HG02870 (cell line): ENCODE results near the gene UQCRHL.
"Not testable (repeated sequence)": the region's sequence is repeated elsewhere in the genome, so short reads cannot be mapped to it uniquely, and the experiment has no call there.

Experiments
- ATAC-seq: cut with Tn5 transposase; IDR thresholded peaks from one replicate; pipeline ENCODE4 v1.9.1; 2021; ENCODE audit warnings: mild to moderate bottlenecking, moderate library complexity; ENCODE audit not compliant: unreplicated experiment

UQCRHL gene

DNA sequence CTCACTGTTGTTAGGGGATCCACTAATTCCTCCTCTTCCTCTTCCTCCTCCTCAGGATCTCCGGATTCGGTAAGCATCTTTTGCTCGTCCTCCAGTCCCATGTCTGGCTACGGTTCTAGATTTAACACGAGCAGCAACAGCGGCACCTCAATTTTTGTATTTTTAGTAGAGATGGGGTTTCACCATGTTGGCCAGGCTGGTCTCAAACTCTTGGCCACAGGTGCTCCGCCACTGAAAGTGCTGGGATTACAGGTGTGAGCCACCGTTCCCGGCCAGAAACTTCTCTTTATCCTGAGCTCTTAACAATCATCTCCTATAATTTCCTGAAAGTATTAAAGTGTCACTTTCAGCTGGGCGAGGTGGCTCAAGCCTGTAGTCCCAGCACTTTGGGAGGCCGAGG, at the start of gene UQCRHL:
TSS of gene UQCRHL (minus strand) at position 101 of the 400 bp plus-strand sequence. CDS start at position 101, 0 bp downstream.
- not testable (repeated sequence) for ATAC-seq

DNA sequence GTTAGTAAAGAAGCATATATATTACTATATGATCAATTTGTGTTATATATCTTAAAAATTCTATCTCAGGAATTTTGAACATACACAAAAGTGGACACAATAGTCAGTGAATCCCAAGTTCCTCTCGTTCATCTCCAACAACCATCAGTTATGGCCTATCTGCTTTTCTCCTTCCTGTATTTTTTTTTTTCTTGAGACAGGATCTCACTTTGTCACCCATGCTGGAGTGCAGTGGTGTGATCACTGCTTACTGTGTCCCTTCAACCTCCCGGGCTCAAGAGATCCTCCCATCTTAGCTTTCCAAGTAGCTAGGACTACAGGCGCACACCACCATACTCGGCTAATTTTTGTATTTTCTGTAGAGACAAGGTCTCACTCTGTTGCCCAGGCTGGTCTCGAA, 49.4 kb upstream of the UQCRHL start:
- no peak for ATAC-seq

DNA sequence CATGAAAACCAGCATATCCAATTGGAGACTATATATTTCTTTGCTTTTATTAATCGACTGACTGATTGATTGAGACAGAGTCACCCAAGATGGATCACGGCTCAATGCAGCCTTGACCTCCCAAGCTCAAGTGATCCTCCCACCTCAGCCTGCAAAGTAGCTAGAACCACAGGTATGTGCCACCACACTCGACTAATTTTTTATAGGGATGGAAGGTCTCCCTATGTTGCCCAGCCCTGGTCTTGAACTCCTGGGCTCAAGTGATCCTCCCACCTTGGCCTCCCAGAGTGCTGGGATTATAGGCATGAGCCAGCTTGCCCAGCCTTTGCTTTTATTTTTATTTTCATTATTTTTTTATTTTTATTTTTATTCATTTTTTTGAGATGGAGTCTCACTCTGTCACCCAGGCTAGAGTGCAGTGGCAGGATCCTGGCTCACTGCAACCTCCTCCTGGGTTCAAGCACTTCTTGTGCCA, 45.4 kb upstream of the UQCRHL start:
- no peak for ATAC-seq

DNA sequence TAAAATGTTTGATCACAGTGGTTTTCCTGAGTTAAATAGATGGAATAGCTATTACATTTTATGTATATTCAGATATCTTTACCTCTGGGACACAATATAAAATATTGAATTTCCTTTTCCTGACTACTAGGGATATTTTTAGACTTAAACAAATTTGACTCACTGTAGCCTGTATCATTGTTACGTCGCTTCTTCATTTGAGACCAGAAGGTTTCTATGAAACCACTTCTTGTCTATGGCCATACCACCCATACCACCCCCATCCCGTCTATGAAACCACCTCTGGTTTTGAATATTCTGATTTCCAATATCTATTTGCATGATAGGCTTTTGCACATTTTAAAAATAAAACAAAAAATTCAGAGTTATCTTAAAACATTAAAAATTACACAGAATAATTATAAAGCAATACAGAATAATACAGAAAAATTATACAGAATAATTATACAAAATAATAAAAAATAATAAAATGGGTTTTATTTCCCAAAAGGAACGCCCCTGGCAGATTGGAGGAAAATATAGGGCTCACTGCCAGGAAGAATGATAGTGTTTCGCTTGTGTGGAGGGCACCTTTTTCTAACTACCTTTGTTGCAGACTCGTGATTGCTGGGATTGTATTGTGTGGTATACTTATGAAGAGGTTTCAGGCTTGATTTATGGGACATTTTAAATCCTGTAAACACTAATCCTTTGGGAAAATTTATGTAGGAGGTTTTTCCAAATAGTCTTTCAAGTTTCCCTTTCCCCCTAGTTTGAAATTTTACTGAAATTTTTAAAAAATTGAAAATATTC, 44.8 kb upstream of the UQCRHL start:
- ATAC-seq: no peak

DNA sequence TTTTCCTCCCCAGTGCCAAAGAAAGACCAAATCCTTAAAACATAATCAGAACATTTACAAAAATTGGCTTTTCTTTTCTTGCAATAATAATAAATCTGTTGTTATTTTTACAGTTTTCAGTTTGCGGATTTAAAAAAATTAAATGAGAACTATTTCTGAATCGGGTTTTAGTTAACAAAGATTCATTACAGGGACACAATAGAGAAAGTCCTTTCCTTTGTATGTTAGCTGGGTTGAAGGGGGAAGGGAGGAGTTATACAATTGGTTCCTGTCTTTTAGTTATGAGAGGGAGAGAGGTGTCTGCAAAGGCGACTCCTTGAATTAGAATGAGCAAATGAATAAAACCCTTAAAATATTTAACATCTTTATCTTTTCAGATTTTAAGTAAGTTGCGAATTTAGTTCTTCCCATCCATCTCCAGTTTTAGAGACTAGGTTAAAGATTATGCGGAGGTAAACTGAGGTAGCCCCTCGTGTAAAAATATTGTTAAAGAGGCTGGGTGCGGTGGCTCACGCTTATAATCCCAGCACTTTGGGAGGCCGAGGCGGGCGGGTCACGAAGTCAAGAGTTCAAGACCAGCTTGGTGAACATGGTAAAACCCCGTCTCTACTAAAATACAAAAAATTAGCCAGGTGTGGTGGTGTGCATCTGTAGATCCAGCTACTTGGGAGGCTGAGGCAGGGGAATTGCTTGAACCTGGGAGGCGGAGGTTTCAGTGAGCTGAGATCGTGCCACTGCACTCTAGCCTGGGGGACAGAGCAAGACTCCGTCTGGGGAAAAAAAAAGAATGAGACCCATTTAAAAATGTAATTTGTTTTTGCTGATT, 44.0 kb upstream of the UQCRHL start:
- ATAC-seq: no peak

DNA sequence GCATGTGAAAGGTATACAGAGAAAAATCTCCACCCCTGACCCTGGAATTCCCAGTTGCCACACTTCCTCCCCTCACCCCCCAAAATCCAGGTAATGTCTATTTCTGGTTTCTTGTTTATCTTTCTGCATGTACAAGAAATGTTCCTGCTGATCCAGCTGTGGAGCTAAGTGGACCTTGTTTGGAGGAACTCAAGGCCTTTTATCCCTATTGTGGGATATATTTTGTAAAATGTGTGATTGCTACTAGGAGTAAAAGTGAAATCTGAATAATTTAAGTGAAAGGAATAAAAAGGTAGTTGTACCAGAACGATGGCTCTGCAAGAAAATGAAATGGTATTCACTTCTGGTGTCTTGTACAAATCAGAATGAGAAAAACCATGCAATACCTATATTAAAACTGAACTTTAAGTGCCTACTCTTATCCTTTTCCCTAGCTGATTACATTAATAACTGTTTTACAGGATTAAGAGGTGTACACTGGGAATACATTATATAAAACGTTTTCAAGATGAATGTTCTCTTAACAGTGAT, 43.1 kb upstream of the UQCRHL start:
- no peak for ATAC-seq

DNA sequence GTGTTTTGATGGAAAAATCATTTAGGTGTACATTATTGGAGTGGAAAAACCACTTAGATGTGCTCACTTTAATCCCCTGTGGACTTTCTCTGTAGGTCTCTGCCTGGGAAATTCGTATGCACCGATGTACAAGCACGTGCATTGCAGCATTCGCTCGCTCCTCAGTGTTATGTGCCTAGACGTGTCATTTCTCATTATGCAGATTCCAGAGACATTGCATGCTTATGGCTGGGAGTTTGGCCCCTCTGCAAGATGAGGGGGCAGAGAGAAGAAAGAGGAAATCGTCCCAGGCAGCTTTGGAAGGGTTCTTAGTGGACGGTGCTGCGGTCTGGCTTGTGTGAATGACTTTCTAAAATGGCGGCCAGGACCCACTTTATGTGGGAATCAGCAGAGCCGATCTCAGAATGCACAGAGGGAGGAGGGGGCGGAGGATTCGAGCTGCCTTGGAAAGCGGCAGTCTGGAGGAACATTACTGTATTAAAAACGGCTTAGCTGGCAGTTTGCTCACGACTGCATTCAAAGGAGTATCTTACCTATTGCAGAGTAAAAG, 42.4 kb upstream of the UQCRHL start:
- ATAC-seq: no peak

DNA sequence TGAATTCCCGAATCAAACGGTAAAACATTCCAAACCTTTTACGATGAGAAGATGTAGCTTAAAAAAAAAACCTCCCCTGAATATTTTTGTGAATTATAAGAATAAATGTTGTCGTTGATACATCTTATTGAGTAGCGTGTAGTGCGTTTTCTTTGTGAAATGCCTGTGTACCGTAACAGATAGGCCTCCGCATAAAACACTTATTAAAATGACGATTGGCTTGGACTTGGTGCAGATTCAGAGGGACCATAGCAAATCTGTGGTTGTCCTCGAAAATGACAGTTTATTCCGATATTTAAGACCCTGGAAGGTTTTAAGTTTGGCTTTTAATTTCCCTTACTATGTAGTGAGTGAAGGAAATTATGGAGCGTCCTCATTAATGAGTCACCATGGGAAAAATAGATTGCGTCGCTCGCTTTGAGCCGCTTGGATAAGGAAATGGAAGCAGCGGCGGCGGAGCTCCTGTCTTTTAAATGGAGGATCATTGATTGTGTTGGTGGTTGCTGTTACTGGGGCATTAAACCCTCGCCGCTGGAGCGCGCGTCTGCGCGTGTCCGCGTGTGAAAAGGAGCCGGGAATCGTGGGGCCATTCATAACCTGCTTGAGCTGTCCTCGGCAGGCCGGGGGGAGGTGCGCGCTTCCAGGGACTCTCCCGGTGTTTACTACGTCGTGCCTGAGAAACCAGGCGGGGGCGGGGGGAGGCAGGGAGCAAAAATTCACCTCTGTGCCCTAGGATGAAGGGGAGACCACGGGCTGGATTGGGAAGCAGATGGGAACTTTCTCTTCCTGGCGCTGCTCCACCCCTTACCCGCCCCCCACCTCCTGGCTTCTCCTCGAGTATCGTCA, 41.7 kb upstream of the UQCRHL start:
- no peak for ATAC-seq

DNA sequence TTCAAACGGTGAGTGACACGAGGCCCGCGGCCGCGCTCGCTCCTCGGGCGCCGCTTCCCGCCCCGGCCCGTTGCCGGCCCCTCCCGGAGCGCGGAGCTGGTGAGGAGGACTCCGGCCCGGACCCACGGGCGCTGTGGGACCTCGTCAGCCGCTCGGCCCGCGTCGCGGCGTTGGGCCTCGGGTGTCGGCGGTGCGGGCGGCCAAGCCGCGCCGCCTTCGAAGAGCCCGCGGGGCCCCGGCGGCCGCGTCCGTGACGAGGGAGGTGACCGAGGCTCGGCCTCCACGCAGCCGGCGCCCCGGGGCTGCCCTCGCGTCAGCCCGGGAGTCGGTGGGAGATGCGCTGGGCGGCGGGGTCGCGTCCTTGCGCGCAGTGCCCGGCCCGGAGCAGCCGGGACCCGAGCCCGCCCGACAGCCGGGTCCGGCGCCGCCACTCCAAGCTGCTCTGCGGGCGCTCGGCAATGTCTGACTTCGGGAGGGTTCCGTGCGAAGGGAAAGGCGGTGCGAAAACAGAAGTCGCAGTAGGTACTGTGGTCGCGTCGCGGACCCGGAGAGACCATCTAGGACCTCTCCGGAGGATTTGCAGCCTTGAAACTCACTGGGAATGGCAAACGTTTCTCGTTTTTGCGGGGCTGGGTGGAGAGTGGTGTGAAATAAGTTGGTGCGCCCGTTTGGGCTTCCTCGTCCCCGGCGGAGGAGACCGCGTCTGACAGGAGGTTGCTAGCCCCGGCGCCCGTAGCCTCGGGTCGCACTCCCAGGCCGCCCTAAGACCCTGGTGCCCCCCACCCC, 40.9 kb upstream of the UQCRHL start:
- peak; percentile 9 for ATAC-seq

DNA sequence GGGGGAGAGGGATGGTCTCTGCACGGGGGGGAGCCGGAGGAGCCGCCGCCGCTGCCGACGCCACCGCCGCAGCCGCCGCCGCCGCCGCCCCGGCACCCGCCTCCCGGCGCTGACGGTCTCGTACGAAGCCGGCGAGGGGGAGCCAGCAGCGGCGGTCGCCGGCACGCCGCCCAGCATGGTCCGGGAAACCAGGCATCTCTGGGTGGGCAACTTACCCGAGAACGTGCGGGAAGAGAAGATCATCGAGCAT, 40.4 kb upstream of the UQCRHL start:
- ATAC-seq: no peak

DNA sequence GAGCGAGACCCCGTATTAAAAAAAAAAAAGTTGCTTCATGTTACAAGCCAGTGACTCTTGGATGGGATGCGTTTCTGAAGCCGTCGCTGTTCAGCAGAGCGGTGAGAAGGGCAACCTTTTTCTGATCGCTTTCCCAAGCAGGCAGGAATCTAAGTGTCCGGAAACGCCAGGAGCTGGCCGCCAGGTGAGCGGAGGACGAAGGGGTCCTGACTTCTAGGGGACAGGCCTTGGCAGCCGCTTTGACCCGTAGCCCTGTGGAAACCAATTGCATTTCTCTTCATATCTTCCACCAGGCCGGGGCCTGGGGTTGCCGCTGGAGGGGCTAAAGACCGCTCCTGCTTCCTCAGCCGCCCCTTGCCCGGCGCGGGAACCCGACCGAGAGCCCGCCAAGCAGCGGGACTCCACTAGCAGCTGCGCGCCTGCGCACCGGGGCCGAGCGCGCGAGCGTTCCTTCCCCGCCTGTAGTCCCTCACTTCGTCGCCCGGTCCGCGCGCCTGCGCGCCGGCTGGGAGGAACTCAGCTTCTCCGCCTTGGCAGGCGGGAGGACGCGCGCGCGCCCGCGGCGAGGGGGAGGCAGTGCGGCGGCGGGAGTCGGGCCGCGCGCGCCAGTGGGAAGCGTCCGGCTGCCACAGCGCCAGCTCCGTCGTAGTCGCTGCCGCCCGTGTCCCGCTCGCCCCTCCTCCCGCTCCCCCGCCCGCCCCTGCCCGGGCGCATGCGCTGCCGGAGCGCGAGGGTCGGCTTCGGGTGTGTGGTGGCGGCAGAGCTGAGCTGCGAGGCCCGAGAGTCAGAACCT, 39.8 kb upstream of the UQCRHL start, which contains the start of gene SPEN:
TSS of gene SPEN (plus strand) at position 608 of the 793 bp plus-strand sequence. CDS start 361 bp downstream, outside the sequence.
- ATAC-seq: peak; percentile 48

DNA sequence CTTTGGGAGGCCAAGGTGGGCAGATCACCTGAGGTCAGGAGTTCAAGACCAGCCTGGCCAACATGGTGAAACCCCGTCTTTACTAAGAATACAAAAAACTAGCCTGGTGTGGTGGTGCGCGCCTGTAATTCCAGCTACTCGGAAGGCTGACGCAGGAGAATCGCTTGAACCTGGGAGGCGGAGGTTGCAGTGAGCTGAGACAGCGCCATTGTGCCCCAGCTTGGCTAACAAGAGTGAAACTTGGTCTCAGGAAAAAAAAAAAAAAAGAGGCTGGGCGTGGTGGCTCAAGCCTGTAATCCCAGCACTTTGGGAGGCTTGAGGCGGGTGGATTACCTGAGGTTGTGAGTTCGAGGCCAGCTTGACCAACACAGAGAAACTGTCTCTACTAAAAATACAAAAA, 38.6 kb upstream of the UQCRHL start:
- ATAC-seq: not testable (repeated sequence)

DNA sequence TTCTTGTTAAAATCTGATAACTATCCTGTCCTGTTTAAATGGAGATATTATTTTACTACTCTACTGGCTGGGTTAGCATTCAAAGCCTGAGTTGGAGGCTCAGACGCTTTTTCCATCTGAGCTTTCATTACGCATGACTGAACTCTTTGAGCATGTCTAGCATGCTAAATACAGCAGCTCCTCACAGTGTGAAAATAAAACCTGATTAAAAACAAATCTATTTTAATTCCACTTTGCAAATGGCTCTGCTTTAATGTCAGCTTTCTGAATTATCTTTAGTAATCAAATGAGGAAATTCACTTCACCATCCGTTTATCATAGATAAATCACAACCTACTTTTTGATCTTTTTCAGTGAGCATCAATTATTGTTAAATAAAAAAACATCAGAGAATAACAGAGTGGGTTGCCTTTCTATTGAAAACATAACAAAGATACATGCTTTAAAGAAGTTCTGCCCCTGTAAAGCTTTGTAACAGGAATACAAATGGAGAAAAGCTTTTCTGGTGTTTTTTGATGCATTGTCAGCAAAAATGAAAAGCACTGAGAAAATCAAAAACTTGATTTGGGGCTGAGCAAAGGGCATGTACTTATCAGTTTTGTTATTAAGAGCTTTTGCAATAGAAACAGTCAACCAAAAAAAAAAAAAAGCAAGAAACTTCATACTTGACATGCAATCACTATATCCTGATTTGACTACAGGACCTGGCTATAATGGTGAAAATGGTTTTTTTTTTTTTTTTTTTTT, 36.5 kb upstream of the UQCRHL start:
- no peak for ATAC-seq

DNA sequence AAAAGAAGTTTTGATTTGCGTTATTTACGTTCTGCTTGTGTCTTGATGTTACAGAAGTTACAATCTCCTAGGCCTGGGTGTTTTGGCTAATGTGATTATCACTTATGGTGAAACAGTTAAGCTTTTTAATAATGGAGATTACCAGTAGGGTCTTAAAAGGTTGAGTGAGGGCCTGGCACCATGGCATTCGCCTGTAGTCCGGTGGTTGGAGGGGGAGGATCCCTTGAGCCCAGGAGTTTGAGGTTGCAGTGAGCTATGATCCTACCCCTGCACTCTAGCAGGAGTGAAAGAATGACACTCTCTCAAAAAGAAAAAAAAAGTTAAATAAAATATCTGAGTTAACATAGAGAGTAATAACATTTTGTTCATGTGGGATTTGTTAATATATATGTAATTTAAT, 31.3 kb upstream of the UQCRHL start:
- ATAC-seq: no peak

DNA sequence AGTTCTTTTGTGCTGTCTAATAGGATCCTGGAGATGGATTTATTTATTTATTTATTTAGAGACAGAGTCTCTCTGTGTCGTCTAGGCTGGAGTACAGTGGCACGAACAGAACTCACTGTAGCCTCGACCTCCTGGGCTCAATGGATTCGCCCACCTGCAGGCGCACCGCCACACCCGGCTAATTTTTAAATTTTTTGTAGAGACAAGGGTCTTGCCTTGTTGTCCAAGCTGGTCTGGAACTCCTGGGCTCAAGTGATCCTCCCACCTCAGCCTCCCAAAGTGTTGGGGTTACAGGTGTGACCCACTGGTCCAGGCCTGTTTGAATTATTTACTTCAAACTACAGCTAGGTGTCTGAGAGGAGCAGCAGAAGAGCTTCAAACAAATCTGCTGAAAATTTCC, 30.5 kb upstream of the UQCRHL start:
- ATAC-seq: no peak

DNA sequence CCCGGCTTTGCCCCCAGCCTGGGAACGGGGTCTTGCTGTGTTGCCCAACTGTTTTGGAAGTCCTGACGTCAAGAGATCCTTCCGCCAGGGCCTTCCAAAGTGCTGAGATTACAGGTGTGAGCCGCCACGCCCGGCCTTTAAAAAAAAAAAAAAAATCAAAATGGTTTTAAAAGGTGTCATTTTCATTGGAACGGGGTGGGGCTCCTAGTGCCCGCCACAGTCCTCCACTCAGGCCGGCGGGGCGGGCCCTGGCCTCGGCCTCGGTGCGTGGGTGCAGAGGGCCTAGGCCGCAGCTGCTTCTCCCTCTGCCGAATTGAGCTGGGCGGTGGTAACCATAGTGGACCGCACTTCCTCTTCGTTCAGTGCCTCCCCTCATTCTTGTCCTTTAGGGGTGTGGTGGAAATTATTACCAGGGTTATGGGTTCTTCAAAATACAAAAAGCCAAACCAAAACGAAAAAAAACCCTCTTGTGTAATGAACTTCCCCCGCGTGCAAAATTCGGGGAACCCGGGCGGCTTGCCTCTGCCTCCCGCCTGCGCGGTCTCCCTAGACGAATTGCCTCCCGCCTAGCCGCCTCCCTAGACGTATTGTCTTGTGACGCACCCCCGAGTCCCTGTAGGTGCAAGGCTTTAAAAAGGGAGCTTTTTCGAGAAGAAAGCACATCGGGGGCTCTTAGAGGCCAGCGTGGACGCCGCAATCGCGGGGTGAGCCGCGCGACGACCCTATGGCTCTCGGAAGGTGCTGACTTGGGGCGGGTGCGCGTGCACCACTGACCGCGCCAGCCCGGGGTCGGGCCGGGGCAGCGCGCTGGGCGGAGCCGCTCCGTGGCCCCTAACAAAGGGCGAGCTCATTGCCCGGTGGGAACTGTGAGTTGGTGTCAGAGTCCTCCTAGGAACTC, 29.6 kb upstream of the UQCRHL start:
- ATAC-seq: no peak

DNA sequence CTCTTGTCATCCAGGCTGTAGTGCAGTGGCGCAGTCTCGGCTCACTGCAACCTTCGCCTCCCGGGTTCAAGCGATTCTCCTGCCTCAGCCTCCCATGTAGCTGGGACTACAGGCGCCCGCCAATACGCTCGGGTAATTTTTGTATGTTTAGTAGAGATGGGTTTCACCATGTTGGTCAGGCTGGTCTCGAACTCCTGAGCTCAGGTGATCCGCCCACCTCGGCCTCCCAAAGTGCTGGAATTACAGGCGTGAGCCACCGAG, 29.0 kb upstream of the UQCRHL start:
- not testable (repeated sequence) for ATAC-seq
